GM21360 (cell line): ENCODE data around the gene ALAD.
A peak's percentile ranks its signal among the peaks of the same experiment; 100 is the strongest.
"Not testable (repeated sequence)": the region's sequence is repeated elsewhere in the genome, so short reads cannot be mapped to it uniquely, and the experiment has no call there.

Source experiments
- ATAC-seq: cut with Tn5 transposase; IDR thresholded peaks from one replicate; pipeline ENCODE4 v1.9.1; 2021; ENCODE audit warnings: mild to moderate bottlenecking, moderate library complexity; ENCODE audit not compliant: unreplicated experiment

The ALAD gene

DNA sequence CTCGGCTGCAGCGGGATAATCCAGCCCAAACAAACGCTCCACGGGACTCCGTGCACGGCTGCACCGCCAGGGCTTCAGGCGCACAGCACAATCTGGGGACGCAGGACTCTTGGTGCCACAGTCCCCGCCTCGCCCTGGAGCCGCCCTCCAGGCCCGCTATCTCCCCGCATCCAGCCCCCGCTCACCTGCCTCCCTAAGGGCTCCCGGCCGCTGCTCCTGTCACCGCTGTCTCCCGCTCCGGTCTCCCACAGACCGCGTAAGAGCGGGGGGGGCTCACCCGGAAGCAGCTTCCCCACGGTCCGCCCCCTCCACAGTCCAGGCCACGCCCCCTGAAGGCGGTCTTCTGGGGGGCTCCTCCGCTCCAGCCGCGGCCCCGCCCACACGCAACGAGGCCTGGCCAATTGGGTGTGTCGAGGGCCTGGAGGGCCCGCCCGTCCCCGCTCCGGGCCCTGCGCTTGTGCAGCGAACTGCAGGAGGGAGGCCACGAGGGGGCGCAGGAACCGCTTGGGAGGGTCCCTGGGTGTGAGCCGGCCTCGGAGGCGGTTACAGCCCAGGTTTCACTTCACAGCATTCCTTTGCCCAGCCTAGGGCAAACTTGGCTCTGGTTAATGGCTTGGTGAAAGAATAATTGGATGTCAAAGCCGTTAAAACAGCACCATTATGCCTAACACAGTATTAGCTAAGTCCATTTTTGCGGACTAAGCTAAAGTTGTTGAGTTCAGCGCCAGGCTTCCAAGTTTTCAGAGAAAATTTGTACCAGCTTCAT is at the start of gene ALAD:
TSS of gene ALAD (minus strand) at position 258 of the 766 bp plus-strand sequence. CDS start 7,725 bp downstream, outside the sequence.
- ATAC-seq: peak; percentile 99

DNA sequence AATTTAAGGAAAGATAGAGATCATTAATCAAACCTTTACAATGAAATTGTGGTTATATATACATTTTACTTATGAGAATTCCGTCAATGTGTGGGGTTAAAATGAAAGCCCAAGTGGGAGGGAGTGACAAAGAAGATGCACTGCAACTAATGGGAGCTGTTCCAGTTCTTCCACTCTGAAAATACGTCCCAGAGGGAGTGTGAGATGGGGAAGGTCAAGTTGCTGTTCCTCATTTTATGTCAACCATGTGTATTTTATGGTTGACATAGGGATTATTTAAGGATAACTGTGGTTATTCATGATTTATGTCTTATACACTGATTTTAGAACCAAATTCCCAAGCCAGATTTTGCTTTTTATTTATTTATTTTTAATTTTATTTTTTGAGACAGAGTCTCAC is 48.3 kb upstream of the ALAD start:
- ATAC-seq: no peak

DNA sequence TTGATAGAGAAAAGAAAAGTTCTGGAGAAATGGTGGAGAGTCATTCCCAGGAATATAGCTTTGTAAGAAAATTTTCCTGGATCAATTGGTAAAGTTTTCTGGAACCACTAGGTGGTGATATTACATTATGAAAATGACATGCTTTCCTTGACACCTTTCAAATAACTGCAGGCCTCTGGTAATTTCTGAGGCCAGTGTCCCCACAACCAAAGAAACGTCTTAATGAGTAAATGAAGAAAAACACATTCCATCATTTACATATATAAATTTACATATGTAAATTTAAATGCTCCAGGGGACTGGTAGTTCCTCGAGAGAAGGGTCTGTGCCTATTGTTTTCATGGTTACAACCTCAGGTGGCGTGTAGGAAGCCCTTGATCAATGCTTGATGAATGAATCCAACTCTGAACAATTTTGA is 45.2 kb upstream of the ALAD start:
- no peak for ATAC-seq

DNA sequence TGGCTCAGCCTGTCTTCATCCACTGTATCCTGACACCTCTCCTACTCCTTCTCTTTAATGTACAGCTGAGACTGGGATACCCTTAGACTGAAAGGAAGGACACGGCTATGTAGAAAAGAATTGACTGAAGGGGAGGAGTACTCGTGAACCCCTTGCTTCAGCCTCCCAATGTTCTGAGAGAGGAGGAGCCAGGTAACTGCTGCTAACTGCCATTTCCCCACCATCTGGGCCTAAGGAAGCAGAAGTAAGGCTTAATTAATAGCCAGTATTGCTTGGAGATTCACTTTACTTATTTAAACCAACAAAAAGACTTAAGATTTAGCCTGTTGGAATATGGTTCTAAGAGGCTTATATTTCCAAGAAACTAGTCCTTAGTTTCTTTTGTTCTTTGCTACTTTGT is 43.7 kb upstream of the ALAD start:
- ATAC-seq: no peak

DNA sequence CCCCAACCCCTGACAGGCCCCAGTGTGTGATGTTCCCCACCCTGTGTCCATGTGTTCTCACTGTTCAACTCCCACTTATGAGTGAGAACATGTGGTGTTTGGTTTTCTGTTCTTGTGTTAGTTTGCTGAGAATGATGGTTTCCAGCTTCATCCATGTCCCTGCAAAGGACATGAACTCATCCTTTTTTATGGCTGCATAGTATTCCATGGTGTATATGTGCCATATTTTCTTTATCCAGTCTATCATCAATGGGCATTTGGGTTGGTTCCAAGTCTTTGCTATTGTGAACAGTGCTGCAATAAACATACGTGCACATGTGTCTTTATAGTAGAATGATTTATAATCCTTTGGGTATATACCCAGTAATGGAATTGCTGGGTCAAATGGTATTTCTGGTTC is 36.6 kb upstream of the ALAD start:
- ATAC-seq: not testable (repeated sequence)

DNA sequence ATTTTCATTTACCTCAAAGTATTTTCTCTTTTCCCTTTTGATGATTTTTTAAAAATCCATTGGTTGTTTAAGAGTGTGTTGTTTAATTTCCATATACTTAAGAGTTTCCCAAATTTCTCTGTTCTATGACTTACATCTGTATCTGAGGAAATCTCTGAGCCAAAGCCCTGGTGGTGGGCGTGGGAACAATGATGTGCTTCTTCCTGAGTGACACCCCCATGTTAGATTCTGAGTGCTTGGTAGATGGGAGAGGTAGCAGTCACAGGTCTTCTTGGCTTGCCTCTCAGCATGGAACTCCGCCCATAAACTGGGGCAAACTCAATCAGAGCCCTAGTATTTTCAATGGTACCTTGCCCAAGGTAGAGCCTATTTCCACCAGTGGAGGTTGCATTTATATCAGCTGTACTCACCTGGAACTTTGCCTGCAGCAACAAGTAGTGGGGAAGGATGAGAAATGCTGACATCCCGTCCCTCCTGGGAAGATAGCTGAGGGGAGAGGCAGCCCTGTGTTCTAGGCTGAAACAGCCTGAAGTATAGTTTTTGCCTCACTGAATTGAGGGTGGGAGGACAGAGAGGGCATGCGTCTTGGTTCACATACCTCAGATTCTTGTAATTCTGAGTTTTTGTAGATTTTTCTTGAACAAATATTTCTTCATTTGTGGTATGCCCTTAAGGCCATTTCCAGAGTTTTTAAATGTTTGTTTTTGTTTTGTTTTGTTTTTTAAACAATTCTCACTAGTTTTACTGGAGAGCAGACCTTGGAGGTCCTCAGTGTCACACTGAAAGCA is 35.8 kb upstream of the ALAD start:
- ATAC-seq: no peak

DNA sequence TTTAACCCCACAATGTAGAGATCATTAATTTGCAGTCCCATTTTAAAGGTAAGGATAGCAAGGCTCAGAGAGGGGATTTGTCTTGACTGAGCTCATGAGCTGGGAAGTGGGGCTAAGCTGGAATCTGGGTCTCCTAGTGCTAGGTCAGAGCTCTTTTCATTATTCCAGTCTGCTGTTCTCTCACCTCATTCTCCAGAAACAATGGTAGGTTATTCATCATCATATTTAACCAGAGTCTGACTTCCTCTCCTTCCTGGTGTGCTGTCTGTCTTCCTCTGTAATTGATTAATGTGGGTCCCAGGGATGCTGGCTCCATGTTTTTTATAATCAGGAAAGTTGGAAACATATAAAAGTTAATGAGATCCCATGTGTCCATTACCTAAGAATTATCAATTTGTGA is 30.1 kb upstream of the ALAD start:
- no peak for ATAC-seq

DNA sequence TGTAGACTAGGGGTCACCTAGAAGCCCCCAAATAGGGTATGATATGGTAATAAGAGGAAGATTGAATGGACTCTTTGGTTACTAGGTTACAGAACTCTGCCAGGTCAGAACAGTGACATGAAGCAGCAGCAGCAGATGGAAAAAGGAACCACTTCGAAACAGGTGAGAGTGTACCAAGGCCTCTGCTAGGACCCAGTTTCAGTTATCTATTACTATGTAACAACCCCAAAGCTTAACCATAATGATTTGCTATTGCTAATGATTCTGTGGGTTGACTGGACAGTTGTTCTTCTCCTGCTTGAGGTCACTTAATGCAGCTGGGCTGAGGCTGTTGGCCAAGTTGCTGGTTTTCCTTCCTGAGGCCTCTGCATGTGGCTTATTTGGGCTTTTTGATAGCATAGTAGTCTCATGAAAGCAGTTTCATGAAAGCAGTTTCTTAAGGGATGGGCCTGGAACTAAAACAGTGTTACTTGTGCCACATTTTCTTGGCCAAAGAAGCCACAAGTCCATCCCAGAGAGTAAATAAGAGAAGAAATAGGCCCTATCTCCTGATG is 27.1 kb upstream of the ALAD start:
- no peak for ATAC-seq

DNA sequence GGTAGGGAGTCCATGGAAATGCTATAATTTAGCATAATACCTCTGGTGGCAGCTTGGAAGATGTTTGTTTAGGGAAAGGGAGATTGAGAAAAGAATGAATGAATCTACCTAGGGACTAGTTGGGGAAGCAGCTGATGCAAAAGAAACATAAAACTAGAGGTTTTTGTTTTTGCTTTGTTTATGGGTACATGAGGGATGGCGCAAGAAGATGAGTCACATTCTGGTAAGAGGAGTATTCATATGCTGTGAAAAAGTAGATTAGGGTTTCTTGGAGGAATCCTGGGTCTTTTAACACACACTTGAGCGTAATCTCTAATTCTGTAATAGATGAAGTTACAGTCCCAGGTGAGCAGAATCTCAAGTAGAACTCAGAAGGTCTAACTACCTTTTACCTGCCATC is 26.5 kb upstream of the ALAD start:
- no peak for ATAC-seq

DNA sequence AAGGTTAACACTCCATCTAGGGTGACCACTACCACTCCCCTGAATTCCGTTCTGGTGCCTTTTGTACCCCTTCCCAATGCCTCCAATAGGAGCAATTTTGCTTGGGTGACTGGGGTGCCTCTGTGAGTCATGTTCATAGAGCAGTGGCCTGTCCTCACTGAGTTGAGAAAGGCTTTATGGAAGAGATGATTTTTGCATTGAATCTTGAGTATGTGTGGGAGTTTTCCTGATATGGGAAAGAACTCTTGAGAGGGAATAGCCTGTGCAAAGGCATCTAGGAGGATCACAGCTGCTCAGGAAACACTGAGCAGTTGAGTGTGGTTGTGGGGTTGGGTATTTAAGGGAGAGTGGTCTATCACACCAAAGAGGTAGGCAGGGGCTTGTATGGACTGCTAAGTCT is 25.6 kb upstream of the ALAD start:
- no peak for ATAC-seq

DNA sequence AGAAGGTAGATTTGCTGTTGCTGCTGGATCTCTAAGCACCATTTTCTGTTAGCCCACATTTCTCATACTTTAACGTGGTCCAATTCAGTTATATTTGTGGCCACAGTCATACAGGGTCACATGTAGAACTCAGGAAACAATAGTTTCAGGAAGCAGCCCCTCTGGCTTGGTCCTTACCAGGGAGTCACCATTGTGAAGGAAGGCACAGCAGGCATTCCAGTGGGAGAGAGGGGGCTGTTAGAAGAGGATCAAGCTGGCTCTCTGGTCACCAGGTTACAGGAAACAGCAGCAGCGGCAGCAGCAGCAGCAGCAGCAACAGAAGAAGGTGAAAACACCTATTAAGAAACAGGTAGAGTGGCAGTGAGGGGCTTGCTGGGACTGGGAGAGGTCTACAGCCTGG is 24.0 kb upstream of the ALAD start:
- ATAC-seq: no peak

DNA sequence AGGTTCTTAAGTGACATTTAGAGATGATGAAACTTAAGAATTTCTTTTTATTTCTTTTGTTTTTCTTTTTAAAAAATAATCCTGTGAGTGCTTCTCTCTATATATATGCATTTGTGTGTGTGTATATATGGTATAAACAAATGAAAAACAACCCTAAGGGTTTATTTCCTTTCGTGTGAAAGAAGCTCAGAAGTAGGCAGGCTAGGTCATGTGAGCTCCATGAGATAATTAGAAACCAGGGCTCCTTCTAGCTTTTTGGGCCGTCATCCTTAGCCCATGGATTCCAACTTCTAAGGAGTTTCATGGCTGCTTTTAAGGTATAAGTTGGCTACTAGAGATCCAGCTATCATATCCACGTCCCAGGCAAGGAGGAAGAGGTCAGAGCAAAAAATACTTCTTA is 20.6 kb upstream of the ALAD start:
- no peak for ATAC-seq

DNA sequence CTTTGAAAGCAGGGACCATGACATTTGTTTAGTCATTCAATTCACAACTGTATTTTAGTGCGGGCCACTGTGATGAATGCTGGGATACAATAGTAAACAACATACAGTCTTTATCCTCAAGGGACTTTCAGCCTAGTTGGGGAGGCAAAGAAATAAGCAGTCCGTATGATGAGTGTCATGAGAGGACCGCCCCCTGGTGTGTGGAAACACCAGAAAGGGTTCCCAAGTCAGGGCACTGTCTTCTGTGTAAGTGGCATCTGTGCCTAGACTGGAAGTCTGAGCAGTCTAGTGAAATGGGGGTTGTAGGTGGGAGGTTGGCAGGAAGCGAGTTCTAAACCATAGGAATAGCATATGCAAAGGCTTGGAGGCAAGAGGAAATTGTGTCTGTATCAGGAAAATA is 16.3 kb upstream of the ALAD start:
- ATAC-seq: no peak

DNA sequence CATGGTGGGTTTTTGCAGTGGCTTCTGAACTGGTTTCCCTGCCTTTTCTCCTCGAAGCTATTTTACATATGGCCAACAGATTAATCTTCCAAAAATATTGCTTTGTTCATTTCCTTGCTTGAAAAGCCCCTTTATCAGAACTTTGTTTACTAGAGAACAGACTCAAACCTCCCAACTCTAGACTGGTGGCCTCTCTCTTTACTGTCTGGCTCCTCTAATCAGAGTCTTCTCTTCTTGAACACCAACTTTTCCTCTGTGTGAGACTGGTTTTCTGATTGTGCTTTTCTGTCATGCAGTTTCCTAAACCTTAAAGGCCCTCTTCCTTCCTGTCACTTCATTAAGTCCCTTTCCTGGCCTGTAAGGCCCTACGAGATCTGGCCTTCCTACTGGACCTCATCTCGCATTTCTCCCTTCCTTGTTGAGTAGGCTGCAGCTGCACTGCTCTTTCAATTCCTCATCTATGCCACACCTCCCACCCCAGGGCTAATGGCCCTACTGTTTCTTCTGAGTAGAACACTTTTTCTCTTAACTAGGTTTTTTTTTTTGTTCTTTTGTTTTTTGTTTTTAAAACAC is 15.2 kb upstream of the ALAD start:
- peak; percentile 91 for ATAC-seq

DNA sequence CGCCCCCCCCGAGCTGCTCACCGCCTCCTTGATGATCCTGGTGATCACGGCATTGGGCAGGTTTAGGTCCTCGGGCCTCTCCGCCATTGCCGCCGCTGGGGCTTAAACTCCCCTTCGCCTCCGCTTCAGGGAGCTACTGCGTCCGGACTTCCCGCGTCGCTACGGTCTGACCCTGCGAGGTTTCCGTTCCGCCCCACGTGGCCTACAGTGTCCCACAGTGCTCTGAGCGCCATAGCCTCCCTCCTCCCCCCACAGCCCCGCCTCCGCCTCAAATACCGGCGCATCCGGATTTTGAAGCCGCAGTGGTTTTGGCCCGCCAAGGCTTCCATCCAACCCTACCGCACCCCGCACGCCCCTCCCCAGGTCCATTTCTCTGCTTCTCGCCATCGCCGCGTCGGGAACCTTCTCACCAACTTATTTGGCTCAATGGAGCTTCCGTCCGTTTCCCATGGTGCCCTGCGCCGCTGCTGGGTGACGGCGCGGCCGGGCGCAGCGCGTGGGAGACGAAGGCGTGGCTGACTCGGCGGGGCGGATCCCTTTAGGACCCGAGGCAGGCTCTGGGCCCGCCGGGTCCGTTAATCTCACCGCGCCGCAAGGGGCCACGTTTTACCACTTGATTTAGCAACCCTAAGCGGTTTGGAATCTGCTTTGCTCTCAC is 9.3 kb upstream of the ALAD start, which contains the start of the genes C9orf43 and POLE3:
TSS of gene C9orf43 (plus strand) at position 541 of the 658 bp plus-strand sequence. CDS start 2,747 bp downstream, outside the sequence.
TSS of gene POLE3 (minus strand) at position 469 of the 658 bp plus-strand sequence. CDS start at position 87, 382 bp downstream.
- peak; percentile 87 for ATAC-seq

DNA sequence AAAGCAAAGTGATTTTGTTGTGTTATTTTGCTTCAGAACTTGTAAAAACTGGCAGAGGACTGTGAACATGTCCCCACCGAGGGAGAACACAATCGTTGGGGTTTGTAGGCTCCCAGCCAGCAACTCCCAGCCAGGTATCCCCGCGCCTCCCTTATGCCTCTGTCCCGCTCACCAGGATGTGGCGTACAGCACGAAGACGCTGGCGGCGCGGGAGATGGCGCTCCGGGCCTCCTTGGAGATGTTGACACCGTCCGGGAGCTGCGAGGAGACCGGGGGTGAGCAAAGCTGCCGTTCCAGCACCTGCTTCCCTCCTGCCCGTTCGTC is 8.8 kb upstream of the ALAD start:
- ATAC-seq: no peak

DNA sequence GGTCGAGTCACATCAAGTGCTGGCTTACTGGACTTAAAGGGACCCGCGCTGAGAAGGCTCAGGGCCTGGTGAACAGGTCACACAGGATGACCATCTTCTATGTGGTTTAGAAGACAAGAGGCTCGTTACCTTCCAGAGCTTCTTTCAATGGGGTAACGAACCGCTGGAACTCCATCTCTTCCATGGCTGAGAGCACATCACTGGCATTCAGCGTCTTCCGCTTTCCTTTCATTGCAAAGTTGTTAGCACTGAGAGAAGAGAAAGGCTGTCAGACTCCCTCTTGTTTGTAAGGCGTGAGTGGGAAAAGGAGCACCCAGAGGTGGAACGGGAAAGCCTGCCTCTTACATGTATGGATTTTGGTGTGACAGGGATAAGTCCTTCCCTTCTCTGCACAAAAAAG is 8.4 kb upstream of the ALAD start:
- no peak for ATAC-seq

DNA sequence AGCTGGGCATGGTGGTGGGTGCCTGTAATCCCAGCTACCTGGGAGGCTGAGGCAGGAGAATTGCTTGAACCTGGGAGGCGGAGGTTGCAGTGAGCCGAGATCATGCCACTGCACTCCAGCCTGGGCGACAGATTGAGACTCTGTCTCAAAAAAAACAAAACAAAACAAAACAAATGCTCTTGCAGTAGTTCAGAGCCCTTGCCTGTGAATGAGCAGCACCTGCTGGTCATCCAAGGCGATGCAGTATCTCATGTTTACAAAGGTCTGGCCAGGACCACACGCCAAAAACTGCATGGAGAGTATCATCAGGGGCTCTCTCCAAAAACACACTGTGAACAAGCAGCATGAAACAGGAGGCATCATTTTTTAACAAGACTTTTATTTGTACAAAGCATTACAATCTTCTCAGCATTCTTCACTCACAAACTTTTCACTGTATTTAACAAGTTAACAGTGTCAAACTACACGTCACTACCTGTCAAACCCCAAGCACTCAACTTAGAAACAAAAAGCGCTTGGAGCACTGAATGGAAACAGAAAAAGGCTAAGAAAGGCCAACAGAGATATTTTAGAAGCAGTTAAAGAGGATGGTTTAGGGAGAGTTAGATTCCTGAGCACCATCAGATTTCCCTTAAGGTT is 5.9 kb upstream of the ALAD start:
- ATAC-seq: not testable (repeated sequence)

DNA sequence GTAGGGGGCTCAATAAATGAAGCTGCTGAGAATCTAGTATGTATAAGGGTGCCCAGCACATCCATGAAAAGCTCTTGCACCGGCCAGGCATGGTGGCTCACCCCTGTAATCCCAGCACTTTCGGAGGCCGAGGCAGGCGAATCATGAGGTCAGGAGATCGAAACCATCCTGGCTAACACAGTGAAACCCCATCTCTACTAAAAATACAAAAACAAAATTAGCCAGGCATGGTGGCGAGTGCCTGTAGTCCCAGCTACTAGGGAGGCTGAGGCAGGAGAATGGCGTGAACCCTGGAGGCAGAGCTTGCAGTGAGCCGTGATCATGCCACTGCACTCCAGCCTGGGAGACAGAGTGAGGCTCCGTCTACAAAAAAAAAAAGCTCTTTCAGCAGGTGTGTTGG is 5.3 kb upstream of the ALAD start:
- not testable (repeated sequence) for ATAC-seq

DNA sequence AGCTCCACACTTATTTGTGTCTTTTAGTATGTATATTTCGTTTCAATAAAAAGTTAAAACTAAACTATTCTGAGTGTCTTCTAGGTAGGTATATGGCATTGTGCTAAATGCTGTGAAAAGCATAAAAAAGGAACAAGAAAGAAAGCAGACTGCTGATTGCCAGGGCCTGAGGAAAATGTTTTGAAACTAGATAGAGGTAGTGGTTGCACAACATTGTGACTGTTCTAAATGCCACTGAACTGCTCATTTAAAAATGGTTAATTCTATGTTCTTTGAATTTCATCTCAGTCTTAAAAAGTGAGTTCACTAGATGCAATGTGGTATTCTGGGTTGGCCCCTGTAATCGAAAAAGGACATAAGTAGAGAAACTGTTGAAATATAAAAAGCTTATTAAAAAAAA is 2.6 kb upstream of the ALAD start:
- ATAC-seq: no peak
